ENCODE results near the gene SEC31B.

SEC31B gene, protein sequence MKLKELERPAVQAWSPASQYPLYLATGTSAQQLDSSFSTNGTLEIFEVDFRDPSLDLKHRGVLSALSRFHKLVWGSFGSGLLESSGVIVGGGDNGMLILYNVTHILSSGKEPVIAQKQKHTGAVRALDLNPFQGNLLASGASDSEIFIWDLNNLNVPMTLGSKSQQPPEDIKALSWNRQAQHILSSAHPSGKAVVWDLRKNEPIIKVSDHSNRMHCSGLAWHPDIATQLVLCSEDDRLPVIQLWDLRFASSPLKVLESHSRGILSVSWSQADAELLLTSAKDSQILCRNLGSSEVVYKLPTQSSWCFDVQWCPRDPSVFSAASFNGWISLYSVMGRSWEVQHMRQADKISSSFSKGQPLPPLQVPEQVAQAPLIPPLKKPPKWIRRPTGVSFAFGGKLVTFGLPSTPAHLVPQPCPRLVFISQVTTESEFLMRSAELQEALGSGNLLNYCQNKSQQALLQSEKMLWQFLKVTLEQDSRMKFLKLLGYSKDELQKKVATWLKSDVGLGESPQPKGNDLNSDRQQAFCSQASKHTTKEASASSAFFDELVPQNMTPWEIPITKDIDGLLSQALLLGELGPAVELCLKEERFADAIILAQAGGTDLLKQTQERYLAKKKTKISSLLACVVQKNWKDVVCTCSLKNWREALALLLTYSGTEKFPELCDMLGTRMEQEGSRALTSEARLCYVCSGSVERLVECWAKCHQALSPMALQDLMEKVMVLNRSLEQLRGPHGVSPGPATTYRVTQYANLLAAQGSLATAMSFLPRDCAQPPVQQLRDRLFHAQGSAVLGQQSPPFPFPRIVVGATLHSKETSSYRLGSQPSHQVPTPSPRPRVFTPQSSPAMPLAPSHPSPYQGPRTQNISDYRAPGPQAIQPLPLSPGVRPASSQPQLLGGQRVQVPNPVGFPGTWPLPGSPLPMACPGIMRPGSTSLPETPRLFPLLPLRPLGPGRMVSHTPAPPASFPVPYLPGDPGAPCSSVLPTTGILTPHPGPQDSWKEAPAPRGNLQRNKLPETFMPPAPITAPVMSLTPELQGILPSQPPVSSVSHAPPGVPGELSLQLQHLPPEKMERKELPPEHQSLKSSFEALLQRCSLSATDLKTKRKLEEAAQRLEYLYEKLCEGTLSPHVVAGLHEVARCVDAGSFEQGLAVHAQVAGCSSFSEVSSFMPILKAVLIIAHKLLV

GRCh38 chr10:100519311-100520051, at the start of gene SEC31B:
TSS of gene SEC31B (minus strand) at chr10:100519861. CDS start at chr10:100516952, 2,909 bp downstream.
- DNase-seq (ENCODE audit: low spot score), result peak; percentile 33

GRCh38 chr10:100568912-100569311, 49.3 kb upstream of the SEC31B start:
- DNase-seq (ENCODE audit: low spot score), result no peak

DNA sequence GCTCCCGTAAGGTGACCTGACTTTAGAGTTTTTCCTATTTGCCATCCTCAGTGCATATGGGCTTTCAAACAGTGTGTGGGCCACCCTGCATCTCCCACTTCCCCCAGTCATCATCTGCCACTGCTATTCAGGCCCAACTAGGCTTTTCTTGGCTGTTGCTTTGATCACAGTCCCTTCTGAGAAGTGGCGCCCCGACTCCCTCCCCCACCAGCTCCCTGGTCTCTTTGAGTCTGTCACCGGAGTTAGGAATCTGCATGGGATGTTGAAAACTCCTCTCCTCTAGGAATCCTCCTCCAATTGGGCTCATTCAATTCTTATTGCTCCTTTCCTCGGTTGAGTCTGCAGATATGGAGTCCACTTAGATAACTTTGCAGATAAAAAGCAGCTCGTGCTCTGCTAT, 48.2 kb upstream of the SEC31B start:
- no peak for DNase-seq (ENCODE audit: low spot score)

- no peak for DNase-seq (ENCODE audit: low spot score)
These were observed 47.6 kb upstream of the SEC31B start for GRCh38 chr10:100567249-100567648.

DNA sequence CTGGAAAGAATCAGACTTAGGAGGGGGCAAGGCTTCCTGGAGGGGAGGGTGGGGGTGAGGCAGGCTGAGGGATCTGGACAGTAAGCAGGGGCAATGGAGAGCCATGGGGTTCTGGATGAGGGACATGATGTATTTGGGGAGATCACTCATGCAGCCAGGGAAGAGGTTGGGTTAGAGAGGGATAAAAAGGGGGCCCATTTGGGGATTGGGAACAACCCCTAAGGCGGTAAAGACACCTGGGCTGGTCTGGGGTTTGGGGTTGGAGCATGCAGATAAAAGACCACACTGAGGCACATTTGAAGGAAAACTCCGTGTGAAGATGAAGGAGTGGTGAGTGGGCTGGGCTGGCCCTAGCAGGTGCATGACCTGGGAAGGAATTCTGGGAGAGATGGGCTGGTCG, 46.9 kb upstream of the SEC31B start:
- DNase-seq (ENCODE audit: low spot score), result no peak

- DNase-seq (ENCODE audit: low spot score), result no peak
These were observed 45.7 kb upstream of the SEC31B start for GRCh38 chr10:100565206-100565985.

DNA sequence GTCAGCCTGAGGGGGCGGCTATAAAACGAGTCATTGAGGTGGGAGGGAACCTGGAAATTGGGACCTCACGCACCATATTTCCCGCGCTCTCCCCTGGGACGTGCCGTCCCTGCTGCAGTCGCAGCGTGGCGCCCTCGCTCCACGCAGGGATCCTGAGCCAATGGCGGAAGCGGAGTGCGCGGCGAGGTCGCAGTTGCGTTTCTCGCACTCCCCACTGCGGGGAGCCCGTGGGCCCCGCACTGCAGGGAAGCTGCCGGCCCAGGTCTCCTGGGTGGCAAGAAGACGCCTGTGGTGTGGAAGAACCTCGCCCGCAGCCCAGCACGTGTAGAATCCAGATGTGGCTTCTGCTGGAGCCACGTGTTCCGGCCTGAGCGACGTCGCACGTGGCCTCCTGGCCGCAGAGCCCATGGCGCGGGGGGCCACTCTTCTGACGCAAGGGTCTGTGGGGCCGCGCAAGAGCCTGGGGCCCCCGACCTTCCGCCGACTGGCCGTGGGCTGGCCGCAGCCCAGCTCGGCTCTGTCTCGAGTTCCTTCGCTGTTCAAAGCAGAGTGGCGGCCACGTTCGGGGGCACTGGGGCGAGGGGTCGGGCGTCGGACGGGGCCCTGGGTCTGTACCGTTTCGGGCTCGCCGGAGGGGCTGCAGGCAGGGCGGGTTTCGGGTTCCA, 42.5 kb upstream of the SEC31B start:
- DNase-seq (ENCODE audit: low spot score), result peak; percentile 73

- DNase-seq (ENCODE audit: low spot score), result no peak
These were observed 41.3 kb upstream of the SEC31B start for GRCh38 chr10:100561005-100561404.

GRCh38 chr10:100560248-100560647, 40.6 kb upstream of the SEC31B start:
- DNase-seq (ENCODE audit: low spot score), result no peak

- no peak for DNase-seq (ENCODE audit: low spot score)
These were observed 35.2 kb upstream of the SEC31B start for GRCh38 chr10:100554902-100555301.

DNA sequence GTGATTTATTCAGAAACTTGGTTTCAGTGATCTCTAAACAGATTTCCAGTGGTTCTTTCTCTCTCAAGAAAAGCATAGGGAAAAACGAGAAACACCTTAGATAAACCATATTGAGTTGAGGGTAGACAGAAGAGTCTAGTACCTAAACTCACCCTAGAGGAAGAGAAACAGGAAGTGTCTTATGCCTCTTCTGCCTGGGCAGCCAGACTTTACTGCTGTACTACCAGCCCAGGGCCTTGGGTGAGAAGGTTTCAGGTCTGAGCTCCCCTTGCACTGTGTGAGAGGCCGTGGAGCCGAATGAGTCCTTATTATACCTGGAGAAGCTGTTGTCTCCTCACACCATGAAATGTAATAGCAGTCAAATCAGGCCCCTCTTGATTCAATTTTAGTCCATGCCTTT, 34.3 kb upstream of the SEC31B start:
- no peak for DNase-seq (ENCODE audit: low spot score)

DNA sequence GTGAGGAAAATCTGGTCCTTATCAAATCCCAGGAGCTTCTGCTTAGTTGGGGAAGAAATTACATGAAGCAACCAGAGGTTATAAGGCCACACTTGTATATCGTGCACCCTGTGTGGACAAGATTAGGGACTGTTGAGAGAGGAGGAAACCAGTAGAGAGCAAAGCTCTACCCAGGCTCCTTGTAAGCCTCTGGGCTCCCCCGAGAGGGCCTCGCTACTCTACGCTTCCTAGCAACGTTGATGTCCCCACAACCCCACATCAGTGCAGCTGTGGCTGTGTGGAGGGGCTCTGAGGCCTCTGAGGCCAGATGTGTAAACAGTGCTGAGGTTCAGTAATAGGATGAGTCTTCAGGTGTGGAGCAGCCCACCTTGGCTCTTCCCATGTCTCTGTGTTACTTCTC, 32.1 kb upstream of the SEC31B start:
- DNase-seq (ENCODE audit: low spot score), result no peak

DNA sequence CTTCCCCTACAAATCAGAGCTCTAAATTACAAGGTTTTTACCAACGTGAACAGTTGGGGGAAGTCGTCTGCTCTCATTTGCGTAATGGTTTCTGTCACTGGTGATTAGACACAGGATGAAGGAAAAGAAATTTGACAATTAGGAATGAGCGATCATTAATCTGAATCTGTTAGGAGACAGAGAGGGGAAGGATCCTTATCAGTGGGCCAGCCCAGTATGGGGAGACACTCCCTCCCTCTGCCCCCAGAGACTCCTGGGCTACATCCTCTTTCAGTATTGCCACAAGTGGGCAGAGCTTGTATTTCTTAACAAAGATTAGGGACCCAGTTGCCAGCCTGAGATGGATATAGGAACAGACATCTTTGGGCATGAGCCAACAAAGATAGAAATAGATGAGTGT, 31.5 kb upstream of the SEC31B start:
- no peak for DNase-seq (ENCODE audit: low spot score)

DNA sequence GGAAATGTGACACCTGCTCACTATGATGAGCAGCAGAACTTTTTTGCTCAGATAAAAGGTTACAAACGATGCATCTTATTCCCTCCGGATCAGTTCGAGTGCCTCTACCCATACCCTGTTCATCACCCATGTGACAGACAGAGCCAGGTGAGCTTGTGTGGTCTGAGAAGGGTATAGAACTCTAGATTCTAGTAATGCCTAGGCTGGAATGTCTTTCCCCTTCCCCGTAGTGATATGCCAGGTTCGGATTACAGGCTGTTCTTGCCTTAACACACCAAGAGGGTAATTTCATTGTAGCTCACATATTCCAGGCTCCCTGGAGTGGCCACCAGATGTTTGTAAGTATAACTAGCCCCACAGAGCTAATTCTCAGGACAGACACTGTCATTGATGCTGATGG, 25.3 kb upstream of the SEC31B start:
- no peak for DNase-seq (ENCODE audit: low spot score)

DNA sequence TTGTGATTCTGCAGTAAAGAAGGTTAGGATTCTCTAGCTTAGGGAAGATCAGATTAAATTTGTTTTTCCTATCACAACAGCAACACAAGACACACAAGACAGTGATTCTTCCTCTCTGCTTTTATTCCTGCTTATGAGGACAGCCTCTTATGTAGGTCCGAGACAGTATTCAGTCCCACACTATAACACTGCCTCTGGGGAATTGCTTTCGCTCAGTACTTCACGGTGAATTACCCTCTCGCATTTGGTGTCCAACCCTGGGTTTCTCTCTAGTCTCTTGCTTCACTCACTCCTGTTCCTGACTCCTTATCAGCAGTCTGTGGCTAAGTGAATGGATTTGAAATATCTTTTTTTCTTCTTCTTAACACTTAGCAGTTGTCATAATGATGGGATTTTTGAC, 17.8 kb upstream of the SEC31B start:
- no peak for DNase-seq (ENCODE audit: low spot score)

GRCh38 chr10:100535715-100536353, 16.2 kb upstream of the SEC31B start, which contains the start of gene HIF1AN:
TSS of gene HIF1AN (plus strand) at chr10:100535943. CDS start at chr10:100535959, 16 bp downstream.
- DNase-seq (ENCODE audit: low spot score), result peak; percentile 94

- no peak for DNase-seq (ENCODE audit: low spot score)
These were observed 15.7 kb upstream of the SEC31B start for GRCh38 chr10:100535338-100535714.

DNA sequence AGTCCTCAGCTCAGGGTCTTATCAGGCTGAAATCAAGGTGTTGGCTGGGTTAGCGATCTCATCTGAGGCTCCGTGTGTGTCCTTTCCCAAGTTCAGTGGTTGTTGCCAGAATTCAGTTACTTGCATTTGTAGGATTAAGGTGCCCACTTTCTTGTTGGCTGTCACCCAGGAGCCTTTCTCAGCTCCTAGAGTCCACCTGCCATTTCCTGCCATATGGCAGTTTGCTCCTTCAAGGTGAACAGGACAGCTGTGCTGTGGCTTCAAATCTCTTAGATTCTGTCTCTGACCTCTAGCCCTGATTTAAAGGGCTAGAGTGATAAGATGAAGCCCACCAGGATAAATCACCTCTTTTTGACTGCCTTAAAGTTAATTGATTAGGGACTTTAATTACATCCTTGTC, 15.1 kb upstream of the SEC31B start:
- no peak for DNase-seq (ENCODE audit: low spot score)

DNA sequence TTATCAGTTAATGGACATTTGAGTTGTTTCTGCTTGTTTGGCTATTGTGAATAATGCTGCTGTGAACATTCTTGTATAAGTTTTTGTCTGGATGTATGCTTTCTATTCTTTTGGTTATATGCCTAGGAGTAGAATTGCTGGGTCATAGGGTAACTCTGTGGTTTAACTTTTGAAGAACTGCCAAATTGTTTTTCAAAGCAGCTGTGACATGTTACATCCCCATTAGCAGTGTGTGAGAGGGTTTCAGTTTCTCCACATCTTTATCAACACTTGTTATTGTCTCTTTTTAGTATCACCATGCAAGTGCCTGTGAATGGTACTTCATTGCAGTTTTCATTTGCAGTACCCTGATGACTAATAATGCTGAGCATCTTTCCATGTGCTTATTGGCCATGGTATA, 12.1 kb upstream of the SEC31B start:
- no peak for DNase-seq (ENCODE audit: low spot score)
